ENCODE results near the gene DGUOK.
A peak's percentile ranks its signal among the peaks of the same experiment; 100 is the strongest.

Gene DGUOK

GRCh38 chr2:73983322-73984202 lies 56.9 kb downstream of the DGUOK start:
- peak in 1 of 2 experiments; percentile 10 for DNase-seq

DNA sequence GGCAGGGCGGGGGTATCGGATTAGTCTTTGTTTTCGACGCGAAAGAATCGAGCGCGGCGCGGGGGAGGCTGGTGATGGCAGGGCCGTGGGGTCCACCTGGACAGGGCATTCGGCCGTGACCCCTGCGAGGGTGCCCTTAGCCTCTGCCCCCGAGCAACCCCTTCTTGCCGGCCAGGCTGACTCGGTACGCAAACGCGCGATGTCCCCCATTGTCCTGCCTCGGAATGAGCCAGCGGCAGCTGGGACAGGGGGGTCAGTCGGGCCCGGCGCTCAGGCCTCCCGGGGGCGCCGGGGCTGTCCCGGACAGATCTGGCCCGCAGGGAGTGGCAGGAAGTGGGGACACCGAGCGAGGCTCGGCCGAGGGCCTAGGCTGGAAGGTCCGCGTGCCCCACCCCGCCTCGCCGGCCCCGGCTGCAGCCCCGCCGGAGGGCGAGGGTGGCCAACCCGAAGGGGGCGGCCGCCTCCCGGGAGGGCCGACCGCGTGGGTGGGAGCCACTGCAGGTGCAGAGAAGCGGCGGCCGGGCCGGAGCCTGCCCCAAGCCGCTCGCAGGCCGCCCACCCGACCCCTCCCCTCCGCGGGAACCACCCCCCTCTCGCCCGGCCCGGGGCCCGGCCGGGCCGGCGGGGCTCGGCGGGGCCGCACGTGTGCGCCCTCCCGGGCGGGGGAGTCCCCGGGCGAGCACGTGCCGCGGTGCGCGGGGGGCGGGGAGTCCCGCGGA lies 57.7 kb downstream of the DGUOK start, which contains the start of gene TET3:
TET3 (plus strand) TSS at position 708 of the 719 bp plus-strand sequence. CDS start 1,494 bp downstream, outside the sequence.
- no peak for DNase-seq

DNA sequence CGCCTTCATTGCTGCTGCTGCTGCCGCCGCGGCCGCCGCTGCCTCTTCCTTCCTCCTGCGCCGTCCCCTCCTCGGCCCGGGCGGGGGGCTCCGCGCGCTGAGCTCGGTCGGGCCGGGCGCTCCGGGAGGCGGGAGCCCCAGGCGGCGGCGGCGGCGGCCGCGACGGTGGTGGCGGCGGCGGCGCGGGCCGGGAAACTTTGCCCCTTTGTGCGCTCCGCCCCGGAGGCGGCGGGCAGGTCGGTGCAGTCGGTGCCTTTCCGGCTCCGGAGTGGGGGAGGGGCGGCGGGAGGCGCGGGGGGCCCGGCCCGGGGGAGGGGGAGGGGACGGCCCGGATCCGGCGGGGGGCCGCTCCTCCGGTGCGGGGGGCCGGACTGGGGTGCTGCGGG lies 58.2 kb downstream of the DGUOK start:
- peak in 1 of 2 experiments; percentile 5 for DNase-seq

DNA sequence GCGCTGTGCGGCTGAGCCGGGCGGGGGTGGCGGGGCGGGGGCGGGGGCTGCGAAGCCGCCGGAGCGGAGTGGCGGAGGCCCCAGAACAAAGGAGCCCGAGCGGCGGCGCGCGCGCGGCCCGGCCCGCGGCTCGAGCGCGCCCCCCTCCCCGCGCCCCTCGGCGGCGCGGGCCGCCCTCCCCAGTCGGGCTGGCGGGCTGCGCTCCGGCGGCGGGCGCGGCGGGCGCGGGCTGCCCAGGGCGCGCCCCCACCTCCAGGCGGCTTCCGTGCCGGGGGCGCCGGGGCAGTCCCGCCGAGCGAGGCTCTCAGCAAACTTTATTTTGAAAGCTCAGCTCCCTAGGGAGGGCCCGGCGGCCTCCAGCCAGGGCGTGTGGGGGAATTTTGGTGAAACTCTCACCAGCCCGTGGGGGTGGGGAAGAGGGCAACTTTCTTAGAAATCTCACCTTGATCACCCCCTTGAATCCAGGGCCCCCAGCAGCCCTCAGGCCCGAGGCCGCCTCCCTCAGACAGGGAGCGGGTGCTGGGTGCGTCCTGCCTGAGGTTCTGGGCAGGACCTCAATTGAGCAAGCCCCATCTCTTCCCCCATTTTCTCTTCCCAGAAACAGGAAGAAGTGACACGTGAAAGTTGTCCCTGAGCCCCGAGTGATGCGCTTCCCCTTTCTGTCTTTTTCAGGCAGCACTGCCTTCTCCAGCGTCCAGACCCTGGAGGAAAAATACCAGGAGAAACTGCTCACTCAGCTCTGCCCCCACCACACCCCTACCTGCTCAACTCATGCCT lies 58.8 kb downstream of the DGUOK start:
- no peak for DNase-seq

GRCh38 chr2:73986085-73986681 lies 59.5 kb downstream of the DGUOK start:
- no peak for DNase-seq

DNA sequence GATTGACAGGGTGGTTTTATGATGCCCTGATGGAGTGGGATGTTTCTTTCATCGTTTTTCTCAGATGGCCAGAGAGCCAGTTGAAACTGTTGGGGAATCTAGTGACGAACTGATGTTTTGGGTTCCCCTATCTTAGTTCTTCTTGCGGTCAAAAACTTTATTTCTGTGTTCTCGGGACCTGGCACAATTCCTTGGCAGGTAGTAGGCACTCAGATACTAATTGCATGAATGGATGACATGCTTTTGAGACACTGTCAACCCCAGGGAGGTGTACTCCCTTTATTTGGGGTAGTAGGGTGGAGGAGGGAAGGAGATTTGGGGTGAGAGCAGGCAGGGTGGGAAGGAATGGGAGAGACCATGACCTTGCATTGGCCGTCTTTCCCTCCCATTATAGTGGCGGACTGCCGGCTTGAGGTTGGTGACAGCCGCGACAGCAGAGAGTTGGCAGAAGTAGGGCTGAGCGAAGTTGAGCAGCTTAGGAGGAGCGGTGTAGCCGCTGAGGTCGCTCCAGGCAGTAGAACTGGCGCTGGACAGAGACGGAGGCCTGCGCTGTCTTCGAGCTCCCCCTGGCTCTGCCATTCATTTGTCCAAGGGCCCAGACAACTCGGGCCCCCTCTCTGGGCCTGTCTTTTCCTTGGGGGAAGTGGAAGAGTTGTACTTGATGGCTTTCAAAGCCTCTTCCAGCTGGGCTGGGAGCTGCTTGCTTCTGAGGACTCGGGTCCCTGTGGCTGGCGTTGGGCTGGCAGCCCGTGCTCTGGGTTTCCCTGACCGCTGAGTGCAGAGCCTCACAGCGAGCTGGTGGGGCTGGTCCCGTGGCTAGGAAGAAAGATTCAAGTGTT lies 60.6 kb downstream of the DGUOK start:
- no peak for DNase-seq

GRCh38 chr2:73987948-73988700 lies 61.4 kb downstream of the DGUOK start:
- DNase-seq = no peak

GRCh38 chr2:73989972-73990371 lies 63.3 kb downstream of the DGUOK start:
- no peak for DNase-seq

DNA sequence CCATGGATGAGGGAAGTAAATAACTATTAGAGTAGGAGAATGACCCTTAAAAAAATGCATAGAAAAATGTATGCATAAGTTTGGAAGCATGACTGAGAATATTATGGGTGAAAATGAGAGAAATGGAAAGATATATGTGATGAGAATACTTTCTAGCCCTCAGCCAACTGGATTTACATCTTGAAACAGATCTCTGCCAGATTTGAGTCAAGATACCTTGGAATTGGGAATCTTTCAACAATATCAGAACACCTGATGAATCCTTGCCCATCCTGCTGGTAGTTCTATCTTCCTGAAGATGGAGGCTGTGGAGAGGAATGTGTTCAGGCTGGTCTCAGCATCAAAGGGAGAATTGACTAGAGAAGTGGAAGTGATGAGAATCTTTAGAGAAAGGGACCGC lies 63.9 kb downstream of the DGUOK start:
- no peak for DNase-seq

GRCh38 chr2:73992036-73992435 lies 65.4 kb downstream of the DGUOK start:
- no peak for DNase-seq

GRCh38 chr2:73993376-73993775 lies 66.7 kb downstream of the DGUOK start:
- DNase-seq = peak in 1 of 2 experiments; percentile 41

GRCh38 chr2:73993778-73994177 lies 67.1 kb downstream of the DGUOK start:
- no peak for DNase-seq

DNA sequence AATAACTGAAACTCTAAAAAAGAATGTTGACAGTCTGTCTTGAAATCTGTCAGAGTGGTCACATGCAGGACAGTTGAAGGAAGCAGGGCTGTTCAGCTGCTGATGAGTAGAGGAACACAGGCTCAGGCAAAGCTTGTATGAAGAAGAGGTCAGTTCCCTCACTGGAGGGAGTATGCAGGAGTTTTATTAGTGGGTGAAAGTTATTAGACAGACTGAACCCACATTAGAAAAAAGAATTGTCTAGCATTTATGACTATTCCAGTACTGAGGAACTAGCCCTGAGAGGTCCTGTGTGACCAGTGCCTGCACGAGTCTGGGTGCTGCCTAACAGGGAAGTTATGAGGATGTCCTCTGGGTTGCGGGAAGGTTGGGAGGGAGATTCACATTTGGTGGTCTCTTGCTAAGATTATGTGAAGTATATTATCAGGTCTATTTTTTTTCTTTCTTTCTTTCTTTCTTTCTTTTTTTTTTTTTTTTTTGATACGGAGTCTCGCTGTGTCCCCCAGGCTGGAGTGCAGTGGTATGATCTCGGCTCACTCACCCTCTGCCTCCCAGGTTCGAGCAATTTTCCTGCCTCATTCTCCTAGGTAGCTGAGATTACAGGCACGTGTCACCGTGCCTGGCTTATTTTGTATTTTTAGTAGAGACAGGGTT lies 67.6 kb downstream of the DGUOK start:
- no peak for DNase-seq

GRCh38 chr2:73995810-73996209 lies 69.1 kb downstream of the DGUOK start:
- DNase-seq = no peak

GRCh38 chr2:73997813-73998212 lies 71.1 kb downstream of the DGUOK start:
- no peak for DNase-seq

- no peak for DNase-seq
Observed at GRCh38 chr2:73998451-73998850, 71.8 kb downstream of the DGUOK start.

DNA sequence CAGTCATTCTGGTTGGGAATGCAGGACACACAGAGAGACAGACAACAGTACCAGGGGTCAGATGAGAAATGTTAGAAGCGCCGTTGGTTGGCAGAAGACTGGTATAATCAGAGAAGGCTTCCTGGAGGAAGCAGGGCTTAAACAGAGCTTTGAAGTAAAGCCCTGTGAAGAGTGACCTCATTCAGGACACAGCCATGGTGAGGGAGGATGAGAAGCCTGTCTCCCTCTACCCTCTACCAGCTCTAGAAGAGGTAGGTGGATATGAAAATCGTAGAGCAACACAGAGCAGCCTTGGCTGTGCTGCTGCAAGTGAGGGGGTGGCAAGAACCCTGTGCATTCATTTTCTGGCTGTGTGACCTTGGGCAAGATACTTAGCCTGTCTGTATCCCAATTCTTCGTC lies 72.3 kb downstream of the DGUOK start:
- DNase-seq = no peak

GRCh38 chr2:73999881-74000597 lies 73.4 kb downstream of the DGUOK start:
- no peak for DNase-seq

DNA sequence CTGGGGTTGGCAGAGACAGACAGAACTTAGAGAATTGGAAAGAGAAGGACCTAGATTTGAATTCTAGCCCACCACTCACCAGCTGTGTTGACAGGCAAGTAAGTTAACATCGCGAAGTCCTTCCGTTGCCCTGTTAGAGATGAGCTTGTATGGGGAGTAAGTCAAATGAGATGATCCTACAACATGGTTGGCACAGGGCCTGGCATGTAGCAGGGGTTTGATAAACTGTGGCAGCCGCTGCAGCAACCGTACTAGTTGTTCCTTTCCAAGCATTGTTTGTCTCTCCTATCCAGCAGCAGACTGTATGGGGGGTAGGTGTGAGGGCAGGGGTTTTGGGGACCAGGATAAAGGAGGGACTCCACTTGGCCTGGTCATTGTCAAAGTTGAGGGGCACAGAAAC lies 74.0 kb downstream of the DGUOK start:
- DNase-seq = no peak

GRCh38 chr2:74001121-74001520 lies 74.4 kb downstream of the DGUOK start:
- DNase-seq = no peak
